ENCODE measurements around the gene ATG2B. TPM values are rescaled to one million over a fixed set of nuclear protein-coding genes. Genes with fewer than 3 reads are reported as not detected.

ATG2B gene, protein sequence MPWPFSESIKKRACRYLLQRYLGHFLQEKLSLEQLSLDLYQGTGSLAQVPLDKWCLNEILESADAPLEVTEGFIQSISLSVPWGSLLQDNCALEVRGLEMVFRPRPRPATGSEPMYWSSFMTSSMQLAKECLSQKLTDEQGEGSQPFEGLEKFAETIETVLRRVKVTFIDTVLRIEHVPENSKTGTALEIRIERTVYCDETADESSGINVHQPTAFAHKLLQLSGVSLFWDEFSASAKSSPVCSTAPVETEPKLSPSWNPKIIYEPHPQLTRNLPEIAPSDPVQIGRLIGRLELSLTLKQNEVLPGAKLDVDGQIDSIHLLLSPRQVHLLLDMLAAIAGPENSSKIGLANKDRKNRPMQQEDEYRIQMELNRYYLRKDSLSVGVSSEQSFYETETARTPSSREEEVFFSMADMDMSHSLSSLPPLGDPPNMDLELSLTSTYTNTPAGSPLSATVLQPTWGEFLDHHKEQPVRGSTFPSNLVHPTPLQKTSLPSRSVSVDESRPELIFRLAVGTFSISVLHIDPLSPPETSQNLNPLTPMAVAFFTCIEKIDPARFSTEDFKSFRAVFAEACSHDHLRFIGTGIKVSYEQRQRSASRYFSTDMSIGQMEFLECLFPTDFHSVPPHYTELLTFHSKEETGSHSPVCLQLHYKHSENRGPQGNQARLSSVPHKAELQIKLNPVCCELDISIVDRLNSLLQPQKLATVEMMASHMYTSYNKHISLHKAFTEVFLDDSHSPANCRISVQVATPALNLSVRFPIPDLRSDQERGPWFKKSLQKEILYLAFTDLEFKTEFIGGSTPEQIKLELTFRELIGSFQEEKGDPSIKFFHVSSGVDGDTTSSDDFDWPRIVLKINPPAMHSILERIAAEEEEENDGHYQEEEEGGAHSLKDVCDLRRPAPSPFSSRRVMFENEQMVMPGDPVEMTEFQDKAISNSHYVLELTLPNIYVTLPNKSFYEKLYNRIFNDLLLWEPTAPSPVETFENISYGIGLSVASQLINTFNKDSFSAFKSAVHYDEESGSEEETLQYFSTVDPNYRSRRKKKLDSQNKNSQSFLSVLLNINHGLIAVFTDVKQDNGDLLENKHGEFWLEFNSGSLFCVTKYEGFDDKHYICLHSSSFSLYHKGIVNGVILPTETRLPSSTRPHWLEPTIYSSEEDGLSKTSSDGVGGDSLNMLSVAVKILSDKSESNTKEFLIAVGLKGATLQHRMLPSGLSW (N-terminal part only)
- total RNA-seq (10 to 100 TPM; 32.4 to 46.2 TPM), polyA plus RNA-seq (ENCODE audit: insufficient read length in 2 of 2) (10 to 100 TPM; 23.3 to 29.0 TPM)
- long read RNA-seq, donor 1, partial matches to known transcripts, result 48 of 101 reads
- long read RNA-seq, donor 1, other reads (novel, unspliced or antisense), result 53 of 101 reads
- long read RNA-seq, donor 2, result 0 reads
- long read RNA-seq, donor 3, result 0 reads
- long read RNA-seq, donor 4, partial matches to known transcripts, result 115 of 115 reads
- long read RNA-seq, donor 4, other reads (novel, unspliced or antisense), result 0 of 115 reads

DNA sequence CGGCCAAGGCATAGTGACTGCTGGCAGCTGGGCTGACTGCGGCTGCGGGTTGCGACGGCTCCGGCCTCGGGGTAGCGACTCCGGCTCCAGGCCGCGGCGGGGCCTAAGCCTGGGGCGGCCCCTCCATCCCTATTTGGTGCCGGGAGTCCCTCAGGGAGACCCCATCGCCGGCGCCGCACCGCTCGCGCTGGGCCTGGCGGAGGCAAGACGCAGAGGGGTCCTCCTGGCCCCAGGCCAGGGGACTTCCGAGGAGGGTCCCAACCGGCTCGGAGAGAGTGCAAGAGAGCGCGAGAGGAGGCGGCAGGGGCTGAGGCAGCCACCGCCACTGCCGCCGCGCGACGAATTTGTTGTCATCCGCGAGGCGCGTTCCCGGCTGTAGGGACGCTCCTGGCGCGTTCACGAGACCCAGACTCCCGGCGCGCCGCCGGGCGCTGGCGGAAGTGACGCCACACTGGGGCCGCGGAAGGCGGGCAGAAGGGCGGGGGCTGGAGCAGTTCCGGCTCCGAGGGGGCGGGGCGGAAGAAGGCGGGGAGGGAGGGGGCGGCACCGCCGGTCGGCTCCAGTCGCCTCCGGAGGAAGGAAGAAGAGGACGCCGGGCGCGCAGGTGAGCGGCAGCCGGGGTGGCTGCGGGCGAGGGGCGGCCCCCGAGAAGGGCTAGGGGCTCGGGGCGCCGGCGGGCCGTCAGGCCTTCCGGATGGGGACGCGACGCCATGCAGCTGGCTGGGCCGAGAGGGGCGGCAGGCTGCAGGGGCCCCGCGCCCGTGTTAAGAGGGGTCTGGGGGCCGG lies at the start of gene ATG2B, which contains the start of gene GSKIP:
ATG2B (minus strand) TSS at position 377 of the 786 bp plus-strand sequence; CDS start at position 12, 365 bp downstream.
GSKIP (plus strand) TSS at position 562 of the 786 bp plus-strand sequence. CDS start 18,722 bp downstream, outside the sequence.
- WGBS (ENCODE audit: insufficient coverage), result under 1% methylated on average over 92 of the region's 92 CpGs
- H3K27me3 ChIP-seq (ENCODE audit: control insufficient read depth, insufficient read depth, low read length), result no peaks in the 10 kb centered on the region
- H3K27ac ChIP-seq (ENCODE audit: low read depth, low read length), result peak within 1 kb of the TSS; percentile 96
- H3K9me3 ChIP-seq (ENCODE audit: control insufficient read depth, insufficient read depth, low read length), result no peaks in the 10 kb centered on the region
- H3K4me1 ChIP-seq (ENCODE audit: control insufficient read depth, insufficient read depth, low read length), result peaks cover 8% of the 10 kb centered on the region
- H3K36me3 ChIP-seq (ENCODE audit: control insufficient read depth, insufficient read depth, low read length), result no peaks in the 10 kb centered on the region
- DNase-seq (ENCODE audit: low read depth in 4 of 6, low spot score in 6 of 6), result peak; percentile 86 to 98 (median 91)
- H3K4me3 ChIP-seq (ENCODE audit: low read depth, low read length), result peak within 1 kb of the TSS; percentile 93

DNA sequence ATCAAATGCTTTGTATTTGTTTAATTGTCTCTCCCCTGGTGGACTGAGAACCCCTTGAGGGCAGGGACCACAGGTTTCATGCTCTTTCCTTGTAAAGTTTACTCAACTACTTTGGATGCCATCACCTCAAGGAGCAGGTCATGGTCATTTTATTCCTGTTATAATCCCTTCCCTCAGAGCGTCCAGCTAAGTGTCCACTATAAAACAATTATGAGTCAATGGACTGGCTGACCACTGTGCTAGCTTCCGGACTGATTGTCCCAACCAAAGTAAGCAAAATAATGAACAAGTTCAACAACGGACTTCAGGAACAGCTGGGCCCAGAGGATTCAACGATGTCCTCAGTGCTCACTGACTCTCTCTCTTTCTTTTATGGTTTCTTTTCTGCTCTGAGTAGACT lies 47.0 kb upstream of the ATG2B start:
- DNase-seq (ENCODE audit: low read depth in 4 of 6, low spot score in 6 of 6), result no peak
- WGBS (ENCODE audit: insufficient coverage), result 88% methylated on average over 2 of the region's 4 CpGs
- Histone ChIP-seq H3K36me3 (ENCODE audit: control insufficient read depth, insufficient read depth, low read length) (no peaks in the 10 kb centered on the region), H3K9me3 (ENCODE audit: control insufficient read depth, insufficient read depth, low read length) (no peaks in the 10 kb centered on the region), H3K4me1 (ENCODE audit: control insufficient read depth, insufficient read depth, low read length) (no peaks in the 10 kb centered on the region), H3K4me3 (ENCODE audit: low read depth, low read length) (no peak overlapping the region), H3K27ac (ENCODE audit: low read depth, low read length) (no peak overlapping the region), H3K27me3 (ENCODE audit: control insufficient read depth, insufficient read depth, low read length) (no peaks in the 10 kb centered on the region)

DNA sequence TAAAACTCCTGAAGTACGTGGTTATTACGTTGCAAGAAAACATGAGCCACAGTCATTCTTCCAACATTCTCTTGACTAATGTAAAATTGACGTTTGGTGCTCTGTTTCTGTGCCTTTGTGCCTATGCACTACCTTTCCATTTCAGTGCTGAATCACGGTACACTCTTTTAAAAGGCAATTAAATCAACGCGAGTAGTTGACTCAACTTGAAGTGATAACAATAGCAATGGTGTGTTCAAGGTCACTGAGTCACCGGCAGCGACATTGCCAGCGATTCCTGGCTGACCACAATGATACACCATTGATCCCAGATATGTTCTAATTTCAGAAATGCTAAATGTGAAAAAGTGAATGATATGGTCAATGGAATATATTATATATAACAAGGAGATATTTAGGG lies 46.6 kb upstream of the ATG2B start:
- DNase-seq (ENCODE audit: low read depth in 4 of 6, low spot score in 6 of 6), result no peak
- H3K27ac ChIP-seq (ENCODE audit: low read depth, low read length), result no peak overlapping the region
- no peaks in the 10 kb centered on the region for H3K9me3 ChIP-seq (ENCODE audit: control insufficient read depth, insufficient read depth, low read length)
- no peaks in the 10 kb centered on the region for H3K27me3 ChIP-seq (ENCODE audit: control insufficient read depth, insufficient read depth, low read length)
- no peaks in the 10 kb centered on the region for H3K4me1 ChIP-seq (ENCODE audit: control insufficient read depth, insufficient read depth, low read length)
- no peaks in the 10 kb centered on the region for H3K36me3 ChIP-seq (ENCODE audit: control insufficient read depth, insufficient read depth, low read length)
- 82% methylated on average over 5 of the region's 9 CpGs for WGBS (ENCODE audit: insufficient coverage)
- no peak overlapping the region for H3K4me3 ChIP-seq (ENCODE audit: low read depth, low read length)

DNA sequence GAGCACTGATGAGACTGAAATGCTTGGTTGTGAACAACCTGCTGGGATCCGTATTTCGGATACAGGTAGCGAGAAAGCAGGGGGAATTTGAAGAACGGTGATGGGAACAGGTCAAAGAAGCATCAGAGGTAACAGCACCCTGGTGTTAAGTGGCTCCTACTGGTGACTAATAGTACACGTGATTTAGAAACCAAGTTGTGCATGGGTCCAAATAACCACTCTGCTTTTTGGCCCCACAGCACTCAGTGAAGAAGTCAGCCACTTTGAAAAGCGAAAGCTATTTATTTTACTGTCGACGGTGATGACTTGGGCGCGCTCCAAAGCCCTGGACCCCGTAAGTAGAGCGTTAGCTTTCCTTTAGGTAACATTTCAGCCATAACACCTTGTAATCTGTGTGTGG lies 45.5 kb upstream of the ATG2B start:
- Histone ChIP-seq H3K4me1 (ENCODE audit: control insufficient read depth, insufficient read depth, low read length) (no peaks in the 10 kb centered on the region), H3K36me3 (ENCODE audit: control insufficient read depth, insufficient read depth, low read length) (no peaks in the 10 kb centered on the region), H3K9me3 (ENCODE audit: control insufficient read depth, insufficient read depth, low read length) (no peaks in the 10 kb centered on the region), H3K4me3 (ENCODE audit: low read depth, low read length) (no peak overlapping the region), H3K27ac (ENCODE audit: low read depth, low read length) (no peak overlapping the region), H3K27me3 (ENCODE audit: control insufficient read depth, insufficient read depth, low read length) (no peaks in the 10 kb centered on the region)
- DNase-seq (ENCODE audit: low read depth in 4 of 6, low spot score in 6 of 6), result no peak
- 91% methylated on average over 5 of the region's 12 CpGs for WGBS (ENCODE audit: insufficient coverage)

DNA sequence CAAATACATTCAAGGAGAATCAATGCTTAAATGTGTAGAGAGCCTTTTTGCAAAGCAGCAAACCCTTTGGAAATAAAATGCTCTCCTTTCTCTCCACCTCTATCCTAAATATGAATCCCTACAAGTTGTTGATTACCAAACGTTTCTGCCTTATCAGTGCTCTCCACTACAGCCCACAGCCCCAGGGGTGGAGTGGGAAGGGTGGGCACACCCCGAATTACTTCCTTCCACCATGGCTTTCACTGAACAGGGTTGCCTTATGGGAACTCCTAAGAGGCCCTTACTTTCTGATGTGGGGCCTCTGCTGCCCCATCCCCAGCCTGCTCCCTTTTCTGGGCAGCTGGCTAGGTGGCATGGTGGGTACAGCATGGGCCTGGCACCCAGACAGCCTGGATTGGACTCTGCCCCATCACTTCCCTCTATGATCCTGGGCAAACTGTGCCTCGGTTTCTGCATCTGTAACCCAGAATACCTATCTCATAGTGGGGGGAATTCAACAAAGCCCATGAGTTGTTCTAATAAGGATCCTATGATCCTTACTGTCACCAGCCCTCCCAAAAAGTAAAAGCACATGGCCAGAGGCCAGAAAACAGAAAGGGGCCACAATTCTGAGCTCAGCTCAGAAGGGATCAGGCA lies 44.9 kb upstream of the ATG2B start:
- no peaks in the 10 kb centered on the region for H3K9me3 ChIP-seq (ENCODE audit: control insufficient read depth, insufficient read depth, low read length)
- no peak overlapping the region for H3K27ac ChIP-seq (ENCODE audit: low read depth, low read length)
- H3K36me3 ChIP-seq (ENCODE audit: control insufficient read depth, insufficient read depth, low read length), result no peaks in the 10 kb centered on the region
- H3K4me3 ChIP-seq (ENCODE audit: low read depth, low read length), result no peak overlapping the region
- 80% methylated on average over 1 of the region's 3 CpGs for WGBS (ENCODE audit: insufficient coverage)
- H3K27me3 ChIP-seq (ENCODE audit: control insufficient read depth, insufficient read depth, low read length), result no peaks in the 10 kb centered on the region
- H3K4me1 ChIP-seq (ENCODE audit: control insufficient read depth, insufficient read depth, low read length), result no peaks in the 10 kb centered on the region
- DNase-seq (ENCODE audit: low read depth in 4 of 6, low spot score in 6 of 6), result no peak

DNA sequence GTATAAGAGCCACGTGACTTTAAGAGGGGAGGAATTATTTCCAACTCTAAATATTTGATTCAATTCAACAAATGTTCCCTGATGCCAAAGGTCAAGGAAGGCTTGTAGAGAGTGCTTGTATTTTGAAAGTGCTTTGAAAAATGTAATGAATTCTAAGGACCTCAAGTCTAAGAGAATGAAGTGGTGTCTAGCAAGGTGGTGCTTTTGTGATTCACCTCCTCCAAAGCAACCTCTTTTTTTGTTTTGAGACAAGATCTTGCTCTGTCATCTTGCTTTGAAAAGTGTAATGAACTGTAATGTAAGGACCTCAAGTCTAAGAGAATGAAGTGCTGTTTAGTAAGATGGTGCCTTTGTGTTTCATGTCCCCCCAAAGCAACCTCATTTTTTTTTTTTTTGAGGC lies 42.5 kb upstream of the ATG2B start:
- no peaks in the 10 kb centered on the region for H3K9me3 ChIP-seq (ENCODE audit: control insufficient read depth, insufficient read depth, low read length)
- H3K27ac ChIP-seq (ENCODE audit: low read depth, low read length), result no peak overlapping the region
- WGBS (ENCODE audit: insufficient coverage), result no CpG with 5 or more reads among the region's 1 CpG
- H3K4me3 ChIP-seq (ENCODE audit: low read depth, low read length), result no peak overlapping the region
- H3K36me3 ChIP-seq (ENCODE audit: control insufficient read depth, insufficient read depth, low read length), result no peaks in the 10 kb centered on the region
- no peak for DNase-seq (ENCODE audit: low read depth in 4 of 6, low spot score in 6 of 6)
- H3K4me1 ChIP-seq (ENCODE audit: control insufficient read depth, insufficient read depth, low read length), result no peaks in the 10 kb centered on the region
- no peaks in the 10 kb centered on the region for H3K27me3 ChIP-seq (ENCODE audit: control insufficient read depth, insufficient read depth, low read length)

DNA sequence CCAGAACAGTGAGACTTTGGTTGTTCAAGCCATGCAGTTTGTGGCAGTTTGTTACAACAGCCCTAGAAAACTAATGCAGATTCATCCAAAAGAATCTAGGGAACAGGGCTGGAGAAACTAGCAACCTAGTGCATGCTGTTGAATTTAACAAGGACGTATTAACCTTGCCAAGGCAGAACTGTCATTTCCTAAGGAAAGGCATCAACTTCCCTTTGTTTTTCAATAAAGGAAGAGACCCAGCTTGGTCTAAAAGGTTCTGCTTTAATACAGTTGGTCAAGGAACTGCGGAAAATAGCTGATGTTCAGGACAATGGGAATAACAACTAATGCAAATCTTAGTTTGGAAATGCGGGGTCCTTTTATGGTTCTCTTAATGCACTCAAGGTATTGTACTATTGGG lies 40.3 kb upstream of the ATG2B start:
- Histone ChIP-seq H3K36me3 (ENCODE audit: control insufficient read depth, insufficient read depth, low read length) (no peaks in the 10 kb centered on the region), H3K27me3 (ENCODE audit: control insufficient read depth, insufficient read depth, low read length) (no peaks in the 10 kb centered on the region), H3K4me1 (ENCODE audit: control insufficient read depth, insufficient read depth, low read length) (no peaks in the 10 kb centered on the region), H3K4me3 (ENCODE audit: low read depth, low read length) (no peak overlapping the region), H3K9me3 (ENCODE audit: control insufficient read depth, insufficient read depth, low read length) (no peaks in the 10 kb centered on the region), H3K27ac (ENCODE audit: low read depth, low read length) (no peak overlapping the region)
- DNase-seq (ENCODE audit: low read depth in 4 of 6, low spot score in 6 of 6), result no peak
- 83% methylated on average over 2 of the region's 3 CpGs for WGBS (ENCODE audit: insufficient coverage)

DNA sequence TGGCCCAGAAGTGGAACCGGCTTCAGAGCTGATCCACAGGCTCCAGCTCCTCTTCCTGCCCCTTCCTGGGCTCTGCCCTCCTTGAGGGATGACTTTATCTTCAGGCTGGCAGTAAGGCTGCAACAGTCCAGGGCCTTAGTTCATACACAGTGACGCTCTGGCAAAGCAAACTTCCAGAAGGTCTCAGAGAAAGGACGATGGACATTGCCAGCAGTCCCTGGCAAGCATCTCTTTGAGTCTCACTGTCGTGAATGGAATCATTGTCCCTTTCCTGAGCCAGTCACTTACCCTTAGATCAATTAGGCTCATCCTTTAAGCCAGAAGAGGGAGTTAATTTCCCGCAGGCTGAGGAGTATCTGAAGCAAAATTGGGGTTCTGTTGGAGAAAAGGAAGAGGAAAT lies 37.4 kb upstream of the ATG2B start:
- H3K4me3 ChIP-seq (ENCODE audit: low read depth, low read length), result no peak overlapping the region
- 65% methylated on average over 3 of the region's 5 CpGs for WGBS (ENCODE audit: insufficient coverage)

More for the DNA sequence above, 37.4 kb upstream of the ATG2B start:
- Histone ChIP-seq H3K9me3 (ENCODE audit: control insufficient read depth, insufficient read depth, low read length) (no peaks in the 10 kb centered on the region), H3K27ac (ENCODE audit: low read depth, low read length) (no peak overlapping the region), H3K4me1 (ENCODE audit: control insufficient read depth, insufficient read depth, low read length) (no peaks in the 10 kb centered on the region), H3K27me3 (ENCODE audit: control insufficient read depth, insufficient read depth, low read length) (no peaks in the 10 kb centered on the region), H3K36me3 (ENCODE audit: control insufficient read depth, insufficient read depth, low read length) (no peaks in the 10 kb centered on the region)
- peak in 3 of 6 donors; percentile 31 to 67 (median 47) for DNase-seq (ENCODE audit: low read depth in 4 of 6, low spot score in 6 of 6)
